Ovary (tissue), 9 donors: Measurements from ENCODE around the gene RNF146. TPM values are rescaled to one million over a fixed set of nuclear protein-coding genes. Genes with fewer than 3 reads are reported as not detected.

Experiments
- DNase-seq, 5 donors: peaks; one replicate each; pipeline ENCODE4 v3.0.0-alpha.2; 2019 to 2020
- H3K27ac ChIP-seq, 2 donors: fragments of 200-600 bp; one replicate each; pipeline versions ENCODE4 v1.5.1 to v1.8.0; 2019 to 2022
- H3K27me3 ChIP-seq: fragments of 200-600 bp; one replicate; pipeline ENCODE4 v1.8.0; 2022
- H3K36me3 ChIP-seq: fragments of 200-600 bp; sonication (generic); one replicate; pipeline ENCODE4 v1.5.1; 2019
- H3K4me1 ChIP-seq: one replicate; pipeline ENCODE4 v1.8.1; 2013; ENCODE audit warnings: mild to moderate bottlenecking, moderate library complexity; ENCODE audit not compliant: insufficient read depth
- H3K4me3 ChIP-seq: fragments of 200-600 bp; sonication (generic); one replicate; pipeline ENCODE4 v1.5.1; 2017
- H3K9me3 ChIP-seq, 2 donors: fragments of 200-600 bp in 1 of 2; sonication (generic) in 1 of 2; one replicate each; pipeline versions ENCODE4 v1.5.1 to v1.8.1; 2013 to 2019; ENCODE audit warnings: mild to moderate bottlenecking in 1 of 2, moderate library complexity in 1 of 2
- EP300 ChIP-seq: sonication (generic); formaldehyde crosslinking; IDR thresholded peaks from one replicate; pipeline ENCODE4 v1.6.1; 2017; ENCODE audit warnings: antibody characterized with exemption
- POLR2A ChIP-seq: fragments of 450-650 bp; IDR thresholded peaks from one replicate; pipeline ENCODE4 v1.6.1; 2017; ENCODE audit warnings: antibody characterized with exemption, mild to moderate bottlenecking, moderate library complexity
- WGBS, 3 donors: extraction: QIAGEN DNeasy Blood & Tissue Kit in 1 of 3; methylation state at CpG; one replicate each; pipeline versions ENCODE4 v1.1.5 to v1.1.7; 2013 to 2017; 5-methylcytosine and 5-hydroxymethylcytosine counted together
- intact Hi-C, 4 donors: fragments of 100-400 bp; cut with DNase I; formaldehyde crosslinking; loops; one replicate each; pipeline versions ENCODE4 v1.11.0 to v1.15.1; 2022 to 2023
- polyA plus RNA-seq, 2 donors: library from polyadenylated mRNA; stranded (reverse); fragments of 200-250 nt in 1 of 2; fragments of 350-450 nt in 1 of 2; fragmentation: Illumina TruSeq in 1 of 2; extraction: RNeasy Lipid Tissue Mini Kit (QIAGEN cat#74804) in 1 of 2; gene quantifications; one replicate each; pipeline ENCODE4 v1.2.3, GENCODE V29; 2013 to 2014
- total RNA-seq, 7 donors: library from RNA; depleted of rRNA in 2 of 7; stranded (reverse); fragments of >200 nt in 2 of 7; fragmentation: NEBNext Ultra II Directional in 3 of 7; extraction: Animal tissue kit (Norgen Biotek cat#: 25700) in 3 of 7; gene quantifications; one replicate each; pipeline versions ENCODE4 v1.1.0 to v1.2.4, GENCODE V29; 2016 to 2023
- TF ChIP-seq, protein P1 (sequence below), 3 donors: fragments of 450-650 bp in 2 of 3; fragments of 200-600 bp in 1 of 3; IDR thresholded peaks; one replicate each; pipeline versions ENCODE4 v1.5.1 to v1.8.0; 2016 to 2022; ENCODE audit warnings: antibody characterized with exemption in 3 of 3, mild to moderate bottlenecking in 1 of 3
- donor health status: DM: no; HTN: no; CAD: no; lungs with moderate emphysema.
- donor health status: DM: no; HTN: no; CAD: no.
- donor health status: Bipolar disorder and iron deficiency.
- donor health status: DM: yes; HTN: yes; CAD: no.
- donor health status: DM: no; HTN: no; CAD: no.
- donor health status: DM: yes; HTN: yes; CAD: no.

The RNF146 gene
- total and polyA plus RNA-seq, 9 donors = 42.2 to 55.8 (median 45.8) TPM

DNA sequence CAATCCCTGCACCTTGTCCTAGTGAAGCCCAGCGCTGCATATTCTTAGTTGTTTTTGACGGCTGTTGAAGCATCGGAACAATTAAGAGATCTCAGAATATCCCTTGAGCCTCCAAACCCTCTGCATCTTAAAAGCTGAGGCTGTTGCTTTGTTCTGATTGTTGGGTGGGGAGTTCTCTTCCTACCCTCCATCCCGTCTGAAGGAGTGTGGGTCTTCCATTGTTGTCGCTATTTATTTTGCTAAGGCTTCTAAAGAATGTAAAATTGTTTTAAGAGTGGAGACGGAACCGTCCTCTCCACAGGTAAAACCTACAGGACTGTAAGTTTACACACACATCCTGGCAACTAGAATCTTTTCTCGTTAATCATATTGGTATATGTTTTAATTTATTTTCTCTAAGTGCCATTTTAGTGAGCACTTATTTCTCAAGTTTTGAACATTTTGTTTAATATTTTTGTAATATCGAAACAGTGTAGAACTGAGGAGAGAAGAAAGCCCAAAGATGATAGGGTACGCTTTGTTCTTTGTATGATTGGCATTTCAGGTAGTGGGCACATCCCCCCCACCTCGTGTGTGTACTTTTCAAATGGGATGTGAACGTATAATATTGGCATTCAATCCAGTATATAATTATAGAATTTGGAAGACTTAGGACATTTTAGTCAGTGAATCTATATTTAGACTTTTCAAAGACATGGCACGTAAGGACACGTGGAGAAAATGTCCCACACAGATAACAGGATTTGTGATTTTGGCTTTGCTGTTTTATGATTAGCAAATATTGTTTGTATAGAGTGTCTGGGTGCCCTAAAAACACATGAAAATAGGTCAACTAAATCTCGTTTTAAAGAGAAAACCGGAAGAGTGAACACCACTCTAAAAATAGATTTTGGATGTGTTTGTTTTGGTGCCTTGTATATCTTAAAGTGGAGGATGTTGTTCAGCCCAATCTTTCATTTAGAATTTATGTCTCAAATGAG, 1.3 kb downstream of the RNF146 start:
- Histone ChIP-seq H3K36me3 (no peaks in the 10 kb centered on the region), H3K9me3 (no peaks in the 10 kb centered on the region), H3K27ac (peak overlapping the region; percentile 99), H3K4me3 (peak overlapping the region; percentile 98), H3K4me1 (peaks cover 1% of the 10 kb centered on the region), H3K27me3 (no peaks in the 10 kb centered on the region)
- TF ChIP-seq, protein P1, sequence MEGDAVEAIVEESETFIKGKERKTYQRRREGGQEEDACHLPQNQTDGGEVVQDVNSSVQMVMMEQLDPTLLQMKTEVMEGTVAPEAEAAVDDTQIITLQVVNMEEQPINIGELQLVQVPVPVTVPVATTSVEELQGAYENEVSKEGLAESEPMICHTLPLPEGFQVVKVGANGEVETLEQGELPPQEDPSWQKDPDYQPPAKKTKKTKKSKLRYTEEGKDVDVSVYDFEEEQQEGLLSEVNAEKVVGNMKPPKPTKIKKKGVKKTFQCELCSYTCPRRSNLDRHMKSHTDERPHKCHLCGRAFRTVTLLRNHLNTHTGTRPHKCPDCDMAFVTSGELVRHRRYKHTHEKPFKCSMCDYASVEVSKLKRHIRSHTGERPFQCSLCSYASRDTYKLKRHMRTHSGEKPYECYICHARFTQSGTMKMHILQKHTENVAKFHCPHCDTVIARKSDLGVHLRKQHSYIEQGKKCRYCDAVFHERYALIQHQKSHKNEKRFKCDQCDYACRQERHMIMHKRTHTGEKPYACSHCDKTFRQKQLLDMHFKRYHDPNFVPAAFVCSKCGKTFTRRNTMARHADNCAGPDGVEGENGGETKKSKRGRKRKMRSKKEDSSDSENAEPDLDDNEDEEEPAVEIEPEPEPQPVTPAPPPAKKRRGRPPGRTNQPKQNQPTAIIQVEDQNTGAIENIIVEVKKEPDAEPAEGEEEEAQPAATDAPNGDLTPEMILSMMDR (IDR thresholded peaks at IDR 0.05) = no peak
- TF ChIP-seq EP300 (no peak), POLR2A (no peak)
- 1 to 2% (median 1%) methylated on average over 16 of the region's 16 CpGs for WGBS, 3 donors
- intact Hi-C loops = no loop called here
- peak in 1 of 5 donors; percentile 8 for DNase-seq

DNA sequence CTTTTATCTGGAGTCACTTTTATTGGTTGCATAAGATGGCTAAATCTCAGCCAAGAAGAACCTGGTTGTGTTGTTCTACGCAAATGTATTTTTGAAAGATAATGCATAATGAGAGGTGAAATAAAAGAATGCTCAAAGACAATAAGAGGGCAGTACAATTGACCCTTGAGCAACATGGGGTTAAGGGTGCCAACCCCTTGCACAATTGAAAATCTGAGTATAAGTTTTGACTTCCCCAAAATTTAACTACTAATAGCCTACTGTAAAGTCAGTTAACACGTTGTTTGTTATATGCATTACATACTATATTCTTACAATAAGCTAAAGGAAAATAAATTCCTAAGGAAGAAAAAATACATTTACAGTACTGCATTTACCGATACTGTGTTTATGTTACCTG, 5.9 kb downstream of the RNF146 start:
- DNase-seq = no peak
- 93 to 96% (median 94%) methylated on average over 3 of the region's 3 CpGs for WGBS, 3 donors
- H3K27ac ChIP-seq = no peak overlapping the region
- no peak overlapping the region for H3K4me3 ChIP-seq
- H3K4me1 ChIP-seq = peaks cover 5% of the 10 kb centered on the region
- H3K27me3 ChIP-seq = no peaks in the 10 kb centered on the region
- no peaks in the 10 kb centered on the region for H3K36me3 ChIP-seq
- intact Hi-C loops = no loop called here
- no peaks in the 10 kb centered on the region for H3K9me3 ChIP-seq
- no peak for TF ChIP-seq EP300
- TF ChIP-seq, protein P1 (IDR thresholded peaks at IDR 0.05) = no peak
- no peak for TF ChIP-seq POLR2A

DNA sequence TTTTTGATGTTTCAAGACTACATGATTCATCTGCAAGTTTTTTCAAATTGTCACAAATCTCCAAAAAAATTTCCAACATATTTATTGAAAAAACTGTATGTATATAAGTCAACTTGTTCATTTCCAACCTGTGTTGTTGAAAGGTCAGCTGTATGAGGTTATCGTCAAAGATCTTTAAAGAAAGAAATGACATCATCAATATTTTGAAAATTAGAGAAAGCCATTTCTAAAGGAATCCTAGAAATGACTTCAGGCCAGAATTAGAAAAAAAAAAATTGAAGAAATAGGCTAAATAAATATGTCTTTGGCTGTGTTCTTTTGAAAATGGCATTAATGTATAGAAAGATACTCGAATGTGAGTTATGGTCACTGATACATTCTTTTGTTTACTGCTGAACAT, 6.8 kb downstream of the RNF146 start:
- intact Hi-C loops = no loop called here
- H3K27me3 ChIP-seq = no peaks in the 10 kb centered on the region
- DNase-seq = no peak
- peaks cover 5% of the 10 kb centered on the region for H3K4me1 ChIP-seq
- H3K27ac ChIP-seq = no peak overlapping the region
- no peaks in the 10 kb centered on the region for H3K36me3 ChIP-seq
- no peaks in the 10 kb centered on the region for H3K9me3 ChIP-seq
- no peak for TF ChIP-seq EP300
- TF ChIP-seq, protein P1 (IDR thresholded peaks at IDR 0.05) = no peak
- TF ChIP-seq POLR2A = no peak
- 88 to 93% (median 91%) methylated on average over 2 of the region's 2 CpGs for WGBS, 3 donors
- H3K4me3 ChIP-seq = no peak overlapping the region

DNA sequence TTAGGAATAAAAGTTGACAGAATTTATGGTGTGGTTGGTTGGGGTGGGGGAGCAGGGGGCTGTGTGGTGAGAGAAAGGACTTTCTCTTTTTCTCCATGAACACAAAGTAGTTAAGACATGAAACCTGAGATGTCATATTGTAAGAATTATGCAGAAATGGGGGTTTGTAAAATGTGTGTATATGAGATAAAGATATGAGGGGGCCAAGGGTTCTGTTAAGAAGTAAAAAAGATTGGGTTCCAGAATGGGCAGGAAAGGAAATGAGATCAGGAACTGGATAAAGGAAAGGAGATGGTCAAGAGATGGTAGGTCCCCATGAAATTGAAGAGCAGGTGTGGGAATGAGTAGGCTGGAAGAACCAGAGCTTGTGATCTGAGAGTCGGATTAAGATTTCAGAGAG, 9.7 kb downstream of the RNF146 start:
- no peak for TF ChIP-seq EP300
- no peak for TF ChIP-seq POLR2A
- TF ChIP-seq, protein P1 (IDR thresholded peaks at IDR 0.05) = no peak
- Histone ChIP-seq H3K9me3 (no peaks in the 10 kb centered on the region), H3K36me3 (no peaks in the 10 kb centered on the region), H3K27ac (no peak overlapping the region), H3K4me3 (no peak overlapping the region), H3K27me3 (no peaks in the 10 kb centered on the region), H3K4me1 (peaks cover 5% of the 10 kb centered on the region)
- intact Hi-C loops = no loop called here
- no peak for DNase-seq
- 96 to 100% (median 98%) methylated on average over 1 of the region's 1 CpG for WGBS, 3 donors
